OCI-LY3 (cell line): ENCODE measurements around the gene CACNA1I.

Source experiments
- H2AFZ ChIP-seq: fragments of 200-600, 300-600 bp; shearing (Covaris generic); 2 replicates; pipeline ENCODE4 v1.6.0; 2014; ENCODE audit warnings: antibody characterized with exemption, low read depth, low read length
- H3K27ac ChIP-seq: fragments of 200-600, 300-600 bp; sonication (generic); 2 replicates; pipeline ENCODE4 v1.5.1; 2014; ENCODE audit warnings: mild to moderate bottlenecking, low read length, moderate library complexity, mixed read lengths
- H3K27me3 ChIP-seq: fragments of 200-600, 300-600 bp; sonication (generic); 2 replicates; pipeline ENCODE4 v1.6.1; 2014; ENCODE audit warnings: low read depth, low read length, mixed read lengths
- H3K36me3 ChIP-seq: fragments of 200-600, 300-600 bp; sonication (generic); replicated peaks from 2 replicates; pipeline ENCODE3; 2014; ENCODE audit warnings: low read depth, low read length, mixed read lengths
- H3K4me1 ChIP-seq: fragments of 300-600, 200-600 bp; sonication (generic); 2 replicates; pipeline ENCODE4 v1.6.1; 2014; ENCODE audit warnings: low read length, mixed read lengths
- H3K4me2 ChIP-seq: fragments of 200-600, 300-600 bp; sonication (generic); 2 replicates; pipeline ENCODE4 v1.6.1; 2014; ENCODE audit warnings: low read length, mixed read lengths
- H3K4me3 ChIP-seq: fragments of 300-600, 200-600 bp; sonication (generic); 2 replicates; pipeline ENCODE4 v1.5.1; 2014; ENCODE audit warnings: antibody characterized with exemption, mild to moderate bottlenecking, low read length, moderate library complexity
- H3K79me2 ChIP-seq: fragments of 300-600, 200-600 bp; shearing (Covaris generic); 2 replicates; pipeline ENCODE4 v1.6.1; 2014; ENCODE audit warnings: mild to moderate bottlenecking, low read length, mixed read lengths
- H3K9ac ChIP-seq: fragments of 300-600, 200-600 bp; shearing (Covaris generic); 2 replicates; pipeline ENCODE4 v1.6.0; 2014; ENCODE audit warnings: mild to moderate bottlenecking, low read length, moderate library complexity
- H3K9me3 ChIP-seq: fragments of 200-600, 300-600 bp; shearing (Covaris generic); 2 replicates; pipeline ENCODE4 v1.6.1; 2014; ENCODE audit warnings: low read length, mixed read lengths; ENCODE audit not compliant: insufficient read depth
- H4K20me1 ChIP-seq: fragments of 200-600, 300-600 bp; sonication (generic); 2 replicates; pipeline ENCODE4 v1.6.1; 2016; ENCODE audit warnings: low read length, mixed read lengths; ENCODE audit not compliant: insufficient read depth
- CTCF ChIP-seq: fragments of 200-600, 300-600 bp; sonication (generic); IDR thresholded peaks from 2 replicates; pipeline ENCODE4 v1.5.1; 2014; ENCODE audit warnings: antibody characterized with exemption, low read length, low read depth
- EZH2phosphoT487 ChIP-seq: fragments of 200-600 bp; shearing (Covaris generic); IDR thresholded peaks from 2 replicates; pipeline ENCODE4 v1.6.1; 2018; ENCODE audit warnings: antibody characterized with exemption, mixed run types, low read depth

The CACNA1I gene

GRCh38 chr22:39583066-39583667, 12.6 kb downstream of the CACNA1I start:
- Histone ChIP-seq H3K9ac (no peak overlapping the region), H3K4me3 (no peak overlapping the region), H2AFZ (no peak overlapping the region), H3K79me2 (no peaks in the 10 kb centered on the region), H3K4me1 (no peaks in the 10 kb centered on the region), H3K27me3 (peaks cover 42% of the 10 kb centered on the region), H3K27ac (no peak overlapping the region), H3K9me3 (no peaks in the 10 kb centered on the region), H3K36me3 (no peaks in the 10 kb centered on the region), H4K20me1 (no peaks in the 10 kb centered on the region; the same call in 1 of the 2 replicates), H3K4me2 (no peak overlapping the region)
- TF ChIP-seq EZH2phosphoT487 = no peak
- TF ChIP-seq CTCF = no peak

GRCh38 chr22:39589875-39590274, 19.3 kb downstream of the CACNA1I start:
- Histone ChIP-seq H2AFZ (no peak overlapping the region), H3K9me3 (no peaks in the 10 kb centered on the region), H3K4me3 (no peak overlapping the region), H3K27ac (no peak overlapping the region), H3K4me1 (no peaks in the 10 kb centered on the region), H3K27me3 (no peaks in the 10 kb centered on the region), H3K4me2 (no peak overlapping the region), H3K9ac (no peak overlapping the region), H3K36me3 (no peaks in the 10 kb centered on the region), H3K79me2 (no peaks in the 10 kb centered on the region), H4K20me1 (no peaks in the 10 kb centered on the region)
- TF ChIP-seq CTCF (no peak), EZH2phosphoT487 (no peak)

- H3K36me3 ChIP-seq = no peaks in the 10 kb centered on the region
- no peak overlapping the region for H3K4me2 ChIP-seq
- no peaks in the 10 kb centered on the region for H3K4me1 ChIP-seq
- no peaks in the 10 kb centered on the region for H3K79me2 ChIP-seq
- H2AFZ ChIP-seq = no peak overlapping the region
- H3K9me3 ChIP-seq = no peaks in the 10 kb centered on the region
- no peak overlapping the region for H3K9ac ChIP-seq
- H3K27me3 ChIP-seq = peaks cover 6% of the 10 kb centered on the region
- no peaks in the 10 kb centered on the region for H4K20me1 ChIP-seq
- H3K4me3 ChIP-seq = no peak overlapping the region
- H3K27ac ChIP-seq = no peak overlapping the region
- TF ChIP-seq EZH2phosphoT487 (no peak), CTCF (no peak)
These were observed 21.8 kb downstream of the CACNA1I start for GRCh38 chr22:39592081-39593065.
